ENCODE measurements around the gene CEP104.

CEP104 gene

GRCh38 chr1:3762873-3763228 lies 94.2 kb downstream of the CEP104 start:
- no peak for DNase-seq (ENCODE audit: low read depth in 2 of 2)

GRCh38 chr1:3762151-3762872 lies 94.7 kb downstream of the CEP104 start:
- DNase-seq (ENCODE audit: low read depth in 2 of 2), result no peak

All from stimulated activated CD8-positive, alpha-beta memory T cell treated with anti-CD3 and anti-CD28 coated beads, Interleukin-7, amount 100 ng/mL, for 4 hours (primary cell).